GM18519 (cell line): ENCODE data around the gene FSTL4.

Experiments
- ATAC-seq: cut with Tn5 transposase; IDR thresholded peaks from one replicate; pipeline ENCODE4 v1.9.1; 2021; ENCODE audit warnings: mild to moderate bottlenecking, moderate library complexity; ENCODE audit not compliant: unreplicated experiment, low FRiP score

FSTL4 gene

GRCh38 chr5:133334796-133335639 lies 277.3 kb downstream of the FSTL4 start:
- ATAC-seq: no peak

GRCh38 chr5:133333326-133334150 lies 278.8 kb downstream of the FSTL4 start:
- no peak for ATAC-seq

- no peak for ATAC-seq
Observed at GRCh38 chr5:133332439-133333024, 279.8 kb downstream of the FSTL4 start.

GRCh38 chr5:133331941-133332340 lies 280.4 kb downstream of the FSTL4 start:
- no peak for ATAC-seq

- no peak for ATAC-seq
Observed at GRCh38 chr5:133330956-133331355, 281.4 kb downstream of the FSTL4 start.

- ATAC-seq: no peak
Observed at GRCh38 chr5:133328800-133329199, 283.5 kb downstream of the FSTL4 start.

GRCh38 chr5:133327946-133328401 lies 284.4 kb downstream of the FSTL4 start:
- ATAC-seq: no peak

- ATAC-seq: no peak
Observed at GRCh38 chr5:133326361-133326760, 286.0 kb downstream of the FSTL4 start.

GRCh38 chr5:133325864-133326263 lies 286.5 kb downstream of the FSTL4 start:
- no peak for ATAC-seq

- ATAC-seq: no peak
Observed at GRCh38 chr5:133324926-133325325, 287.4 kb downstream of the FSTL4 start.

- ATAC-seq: no peak
Observed at GRCh38 chr5:133323494-133324457, 288.6 kb downstream of the FSTL4 start.

GRCh38 chr5:133322743-133323142 lies 289.6 kb downstream of the FSTL4 start:
- no peak for ATAC-seq

GRCh38 chr5:133321833-133322420 lies 290.4 kb downstream of the FSTL4 start:
- no peak for ATAC-seq

GRCh38 chr5:133321286-133321832 lies 291.0 kb downstream of the FSTL4 start:
- no peak for ATAC-seq

- ATAC-seq: no peak
Observed at GRCh38 chr5:133319905-133320520, 292.3 kb downstream of the FSTL4 start.

GRCh38 chr5:133319244-133319643 lies 293.1 kb downstream of the FSTL4 start:
- ATAC-seq: no peak

GRCh38 chr5:133317558-133317957 lies 294.8 kb downstream of the FSTL4 start:
- ATAC-seq: no peak

GRCh38 chr5:133316346-133317343 lies 295.7 kb downstream of the FSTL4 start:
- no peak for ATAC-seq
